Coronary artery (tissue), 2 donors: ENCODE data around the gene PIEZO1.
A peak's percentile ranks its signal among the peaks of the same experiment; 100 is the strongest.

Source experiments
- DNase-seq: peaks from one replicate; pipeline ENCODE4 v3.0.0-alpha.2; 2017; ENCODE audit warnings: low spot score
- H3K27ac ChIP-seq, 2 donors: fragments of 200-600 bp; sonication (generic); one replicate each; pipeline ENCODE4 v1.5.1; 2016 to 2019
- H3K4me3 ChIP-seq: fragments of 200-600 bp; sonication (generic); 2 replicates; pipeline ENCODE4 v1.5.1; 2016; ENCODE audit warnings: mild to moderate bottlenecking, moderate library complexity
- CTCF ChIP-seq: fragments of 200-600 bp; sonication (generic); IDR thresholded peaks from one replicate; pipeline ENCODE4 v1.5.1; 2019; ENCODE audit warnings: antibody characterized with exemption

PIEZO1 gene

GRCh38 chr16:88744577-88745521 lies 40.2 kb downstream of the PIEZO1 start:
- H3K4me3 ChIP-seq = no peak overlapping the region
- peak overlapping the region in 1 of 2 donors; percentile 22 for H3K27ac ChIP-seq
- no peak for DNase-seq
- TF ChIP-seq CTCF = no peak

- Histone ChIP-seq H3K4me3 (peak overlapping the region; percentile 34), H3K27ac (no peak overlapping the region)
- TF ChIP-seq CTCF = peak; percentile 84
- peak; percentile 84 for DNase-seq
Observed at GRCh38 chr16:88743693-88744576, 41.1 kb downstream of the PIEZO1 start.

GRCh38 chr16:88742896-88743605 lies 42.0 kb downstream of the PIEZO1 start:
- TF ChIP-seq CTCF = no peak
- DNase-seq = no peak
- no peak overlapping the region for H3K4me3 ChIP-seq
- no peak overlapping the region for H3K27ac ChIP-seq

- Histone ChIP-seq H3K4me3 (no peak overlapping the region), H3K27ac (no peak overlapping the region)
- no peak for TF ChIP-seq CTCF
- no peak for DNase-seq
Observed at GRCh38 chr16:88741368-88741767, 43.7 kb downstream of the PIEZO1 start.

GRCh38 chr16:88740727-88741055 lies 44.3 kb downstream of the PIEZO1 start:
- H3K4me3 ChIP-seq = no peak overlapping the region
- TF ChIP-seq CTCF = no peak
- no peak for DNase-seq
- H3K27ac ChIP-seq = no peak overlapping the region

GRCh38 chr16:88739977-88740726 lies 44.9 kb downstream of the PIEZO1 start:
- TF ChIP-seq CTCF = no peak
- Histone ChIP-seq H3K27ac (no peak overlapping the region), H3K4me3 (no peak overlapping the region)
- no peak for DNase-seq
